A549 (cell line): ENCODE data around the gene RBMS3. TPM values are rescaled to one million over a fixed set of nuclear protein-coding genes. Genes with fewer than 3 reads are reported as not detected.
A peak's percentile ranks its signal among the peaks of the same experiment; 100 is the strongest.

Source experiments
- ATAC-seq, 2 experiments: fragments of 200-7000 bp in 1 of 2; fragments of >200 bp in 1 of 2; cut with Nextera tagmentation in 1 of 2; cut with Tn5 transposase in 1 of 2; 3 replicates each; pipeline versions ENCODE4 v1.8.0 to v1.9.1; 2018 to 2020; ENCODE audit warnings: mild to moderate bottlenecking in 1 of 2, moderate library complexity in 1 of 2
- CTCF ChIA-PET: fragments of 300-600 bp; sonication (Branson Sonifier 250); formaldehyde crosslinking; extraction: SDS; loops from one replicate; lab custom pipeline; 2021; ENCODE audit warnings: antibody characterized with exemption, inconsistent platforms; lab: Yijun Ruan, JAX
- POLR2A ChIA-PET: fragments of 350-600 bp; formaldehyde crosslinking; extraction: SDS; loops from one replicate; lab custom pipeline; 2021; ENCODE audit warnings: antibody characterized with exemption, inconsistent platforms; lab: Yijun Ruan, JAX
- DNase-seq, 2 experiments: peaks; one replicate each; pipeline versions ENCODE4 v3.0.0 to v3.0.0-alpha.2; 2011 to 2016; ENCODE audit warnings: low read depth in 1 of 2, low spot score in 1 of 2
- FAIRE-seq: peaks from 2 replicates; lab custom pipeline; 2011; peaks lifted over from hg19 to GRCh38; lab: Jason Lieb, UNC
- H3K27ac ChIP-seq, 2 experiments: fragments of >200 bp; sonication (Bioruptor Twin); formaldehyde crosslinking; 3 replicates each; pipeline ENCODE4 v1.5.1; 2016 to 2017
- H3K4me1 ChIP-seq: fragments of >200 bp; sonication (Bioruptor Twin); formaldehyde crosslinking; 3 replicates; pipeline ENCODE4 v1.6.1; 2016
- H3K4me2 ChIP-seq: fragments of >200 bp; sonication (Bioruptor Twin); formaldehyde crosslinking; 3 replicates; pipeline ENCODE4 v1.6.1; 2016
- H3K4me3 ChIP-seq: fragments of >200 bp; sonication (Bioruptor Twin); formaldehyde crosslinking; 3 replicates; pipeline ENCODE4 v1.5.1; 2016
- H3K9me3 ChIP-seq: fragments of >200 bp; sonication (Bioruptor Twin); formaldehyde crosslinking; 3 replicates; pipeline ENCODE4 v1.6.1; 2016
- CEBPB ChIP-seq, 2 experiments: fragments of >200 bp in 1 of 2; sonication (Bioruptor Twin) in 1 of 2; formaldehyde crosslinking in 1 of 2; IDR thresholded peaks; 2 replicates each; pipeline ENCODE4 v1.6.1; 2012 to 2016
- EHMT2 ChIP-seq: fragments of 200-600 bp; sonication (generic); IDR thresholded peaks from 2 replicates; pipeline ENCODE4 v1.6.1; 2016; ENCODE audit warnings: antibody characterized with exemption, low read depth, mild to moderate bottlenecking, moderate library complexity
- FOSB ChIP-seq: fragments of 250-450 bp; sonication (Bioruptor Pico); IDR thresholded peaks from 2 replicates; pipeline ENCODE4 v1.5.0; 2020; ENCODE audit warnings: mild to moderate bottlenecking, moderate library complexity
- HDAC2 ChIP-seq: fragments of 200-600 bp; sonication (generic); IDR thresholded peaks from 2 replicates; pipeline ENCODE4 v1.6.1; 2016
- HOXB5 ChIP-seq: fragments of 250-450 bp; sonication (Bioruptor Pico); IDR thresholded peaks from 2 replicates; pipeline ENCODE4 v1.5.0; 2020; ENCODE audit warnings: mild to moderate bottlenecking, moderate library complexity
- JUN ChIP-seq, 2 experiments: fragments of >200 bp; sonication (Bioruptor Twin); formaldehyde crosslinking; IDR thresholded peaks; 2 replicates in 1 of 2; 3 replicates in 1 of 2; pipeline ENCODE4 v1.6.1; 2016 to 2017
- KDM1A ChIP-seq: fragments of 200-600 bp; sonication (generic); IDR thresholded peaks from 2 replicates; pipeline ENCODE4 v1.6.1; 2016; ENCODE audit warnings: low read depth, mild to moderate bottlenecking
- MAZ ChIP-seq: fragments of 150-350 bp; IDR thresholded peaks from 2 replicates; pipeline ENCODE4 v1.6.1; 2014; ENCODE audit warnings: antibody characterized with exemption, low read depth, low read length, borderline replicate concordance
- MYC ChIP-seq: IDR thresholded peaks from 2 replicates; pipeline ENCODE4 v1.6.1; 2012; ENCODE audit warnings: mild to moderate bottlenecking, inconsistent platforms, low read length, improper control_type of control experiment, borderline replicate concordance
- NPAS2 ChIP-seq: fragments of 250-450 bp; sonication (Bioruptor Pico); IDR thresholded peaks from 2 replicates; pipeline ENCODE4 v1.8.0; 2022; ENCODE audit warnings: mild to moderate bottlenecking, moderate library complexity, borderline replicate concordance
- NR3C1 ChIP-seq: fragments of >200 bp; sonication (Bioruptor Twin); formaldehyde crosslinking; IDR thresholded peaks from 3 replicates; pipeline ENCODE4 v1.6.1; 2017
- RARB ChIP-seq: fragments of 250-450 bp; sonication (Bioruptor Pico); IDR thresholded peaks from 2 replicates; pipeline ENCODE4 v1.8.0; 2021; ENCODE audit warnings: mild to moderate bottlenecking, moderate library complexity
- RCOR1 ChIP-seq: fragments of 150-350 bp; IDR thresholded peaks from 2 replicates; pipeline ENCODE4 v1.6.1; 2014; ENCODE audit warnings: antibody characterized with exemption, low read length, low read depth
- RNF2 ChIP-seq: fragments of 200-600 bp; sonication (generic); IDR thresholded peaks from 2 replicates; pipeline ENCODE4 v1.6.1; 2016; ENCODE audit warnings: low read depth, mild to moderate bottlenecking, antibody characterized with exemption, moderate library complexity, borderline replicate concordance
- SMC3 ChIP-seq: fragments of >200 bp; sonication (Bioruptor Twin); formaldehyde crosslinking; IDR thresholded peaks from 3 replicates; pipeline ENCODE4 v1.6.1; 2018; ENCODE audit warnings: inconsistent platforms
- SREBF2 ChIP-seq: fragments of 450-650 bp; IDR thresholded peaks from 2 replicates; pipeline ENCODE4 v1.6.1; 2014; ENCODE audit warnings: mild to moderate bottlenecking, moderate library complexity
- TFCP2L1 ChIP-seq: fragments of 250-450 bp; sonication (Bioruptor Pico); IDR thresholded peaks from 2 replicates; pipeline ENCODE4 v1.5.0; 2021; ENCODE audit warnings: mild to moderate bottlenecking
- ZC3H11A ChIP-seq: fragments of 450-650 bp; IDR thresholded peaks from 2 replicates; pipeline ENCODE4 v1.6.1; 2014; ENCODE audit warnings: antibody characterized with exemption, mild to moderate bottlenecking
- ZFP36 ChIP-seq: fragments of 450-650 bp; IDR thresholded peaks from 2 replicates; pipeline ENCODE4 v1.6.1; 2014; ENCODE audit warnings: borderline replicate concordance; ENCODE audit not compliant: partially characterized antibody
- ZSCAN20 ChIP-seq: fragments of 250-450 bp; sonication (Bioruptor Pico); IDR thresholded peaks from 2 replicates; pipeline ENCODE4 v1.8.0; 2022; ENCODE audit warnings: mild to moderate bottlenecking, moderate library complexity
- WGBS: methylation state at CpG from one replicate; pipeline ENCODE4 v1.1.6; 2017; ENCODE audit errors: missing lambda C conversion rate; 5-methylcytosine and 5-hydroxymethylcytosine counted together
- polyA plus RNA-seq, 4 experiments: library from polyadenylated mRNA; depleted of rRNA in 3 of 4; stranded (reverse); fragments of >200 nt; fragmentation: RNase III in 1 of 4; extraction: RNeasy Plus Mini Kit Qiagen cat#74134 plus additional on column Dnase treatment in 1 of 4; gene quantifications; 2 replicates in 3 of 4; 3 replicates in 1 of 4; pipeline ENCODE4 v1.2.3, GENCODE V29; 2011 to 2017
- TF ChIP-seq, protein P1 (sequence below): fragments of >200 bp; sonication (Bioruptor Twin); formaldehyde crosslinking; IDR thresholded peaks from 3 replicates; pipeline ENCODE4 v1.5.1; 2016

RBMS3 gene
- polyA plus RNA-seq, 2 of the 4 experiments (the other 2 are of a cell fraction): 0.92 to 4.1 TPM

DNA sequence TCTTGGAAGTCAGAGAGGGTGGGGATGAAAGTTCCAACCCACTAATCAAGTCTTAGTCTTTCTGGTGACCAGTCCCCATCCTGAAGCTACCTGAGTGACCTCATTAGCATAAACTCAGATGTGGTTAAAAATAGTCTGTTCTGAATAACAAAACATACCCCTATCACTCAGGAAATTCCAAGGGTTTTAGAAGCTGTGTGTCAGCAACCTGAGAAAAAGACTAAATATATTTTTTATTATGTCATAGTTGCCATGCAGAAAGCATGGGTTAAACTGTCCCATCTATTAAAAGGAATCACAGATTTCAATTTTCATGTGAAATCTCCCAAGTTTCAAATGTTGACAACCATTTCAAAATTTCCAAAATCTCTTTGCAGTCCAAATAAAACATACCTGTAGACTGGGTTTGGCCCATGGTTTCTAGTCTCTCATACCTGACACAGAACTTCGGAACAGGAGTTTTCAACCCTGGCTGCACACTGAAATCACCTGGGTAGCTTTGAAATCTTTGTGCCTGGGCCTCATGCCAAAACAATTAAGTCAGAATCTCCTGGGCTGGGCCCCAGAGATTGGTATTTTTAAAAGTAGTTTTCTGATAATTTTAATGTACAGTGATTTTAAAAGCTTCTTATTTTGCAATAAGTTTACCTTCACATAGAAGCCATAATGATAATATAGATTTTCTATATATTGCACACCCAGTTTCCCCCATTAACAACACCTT is 476.3 kb downstream of the RBMS3 start:
- no peak overlapping the region for H3K4me2 ChIP-seq
- DNase-seq (no peak), FAIRE-seq (no peak), ATAC-seq (no peak)
- H3K27ac ChIP-seq: no peak overlapping the region
- H3K4me3 ChIP-seq: no peak overlapping the region
- H3K4me1 ChIP-seq: peaks cover 19% of the 10 kb centered on the region; the same call in 2 of the 3 replicates
- ChIA-PET POLR2A (no interaction called here), CTCF (no interaction called here)
- no peak for TF ChIP-seq HOXB5
- no peak for TF ChIP-seq SREBF2
- no peak for TF ChIP-seq EHMT2
- no peak for TF ChIP-seq ZFP36
- TF ChIP-seq TFCP2L1: no peak
- TF ChIP-seq NR3C1: no peak
- TF ChIP-seq ZSCAN20 (CRISPR knock-in tag): no peak
- TF ChIP-seq SMC3: no peak
- TF ChIP-seq RNF2: no peak
- TF ChIP-seq KDM1A: no peak
- TF ChIP-seq, protein P1, sequence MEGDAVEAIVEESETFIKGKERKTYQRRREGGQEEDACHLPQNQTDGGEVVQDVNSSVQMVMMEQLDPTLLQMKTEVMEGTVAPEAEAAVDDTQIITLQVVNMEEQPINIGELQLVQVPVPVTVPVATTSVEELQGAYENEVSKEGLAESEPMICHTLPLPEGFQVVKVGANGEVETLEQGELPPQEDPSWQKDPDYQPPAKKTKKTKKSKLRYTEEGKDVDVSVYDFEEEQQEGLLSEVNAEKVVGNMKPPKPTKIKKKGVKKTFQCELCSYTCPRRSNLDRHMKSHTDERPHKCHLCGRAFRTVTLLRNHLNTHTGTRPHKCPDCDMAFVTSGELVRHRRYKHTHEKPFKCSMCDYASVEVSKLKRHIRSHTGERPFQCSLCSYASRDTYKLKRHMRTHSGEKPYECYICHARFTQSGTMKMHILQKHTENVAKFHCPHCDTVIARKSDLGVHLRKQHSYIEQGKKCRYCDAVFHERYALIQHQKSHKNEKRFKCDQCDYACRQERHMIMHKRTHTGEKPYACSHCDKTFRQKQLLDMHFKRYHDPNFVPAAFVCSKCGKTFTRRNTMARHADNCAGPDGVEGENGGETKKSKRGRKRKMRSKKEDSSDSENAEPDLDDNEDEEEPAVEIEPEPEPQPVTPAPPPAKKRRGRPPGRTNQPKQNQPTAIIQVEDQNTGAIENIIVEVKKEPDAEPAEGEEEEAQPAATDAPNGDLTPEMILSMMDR: no peak
- no peak for TF ChIP-seq JUN (IDR thresholded peaks at IDR 0.05)
- no peak for TF ChIP-seq NPAS2 (CRISPR knock-in tag)
- TF ChIP-seq RCOR1: no peak
- TF ChIP-seq MYC: no peak
- no peak for TF ChIP-seq MAZ
- H3K9me3 ChIP-seq: no peaks in the 10 kb centered on the region
- WGBS: 79% methylated on average over 1 of the region's 1 CpG

DNA sequence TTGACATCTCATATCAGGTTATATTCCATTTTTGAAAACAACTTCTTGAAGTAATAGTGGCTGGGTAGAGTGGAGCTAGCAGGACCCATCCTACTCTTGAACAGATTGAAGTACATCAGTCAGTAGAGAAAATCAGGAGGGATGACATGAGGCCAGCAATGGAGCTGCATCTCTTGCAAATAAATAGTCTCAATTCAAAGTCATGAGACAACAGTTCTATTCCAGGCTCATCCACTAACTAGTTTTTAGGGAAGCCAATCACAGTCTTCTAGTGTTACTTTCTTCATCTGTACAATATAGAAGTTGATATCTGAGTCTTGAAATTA is 477.2 kb downstream of the RBMS3 start:
- H3K27ac ChIP-seq: peak overlapping the region in 1 of 2 experiments; percentile 1; a peak in 1 of 6 replicates
- ChIA-PET CTCF (no interaction called here), POLR2A (no interaction called here)
- H3K4me2 ChIP-seq: no peak overlapping the region
- FAIRE-seq: no peak
- H3K9me3 ChIP-seq: no peaks in the 10 kb centered on the region
- no peak for DNase-seq
- no peak for TF ChIP-seq RARB (CRISPR knock-in tag)
- no peak for ATAC-seq
- peaks cover 19% of the 10 kb centered on the region; the same call in 2 of the 3 replicates for H3K4me1 ChIP-seq
- H3K4me3 ChIP-seq: no peak overlapping the region

DNA sequence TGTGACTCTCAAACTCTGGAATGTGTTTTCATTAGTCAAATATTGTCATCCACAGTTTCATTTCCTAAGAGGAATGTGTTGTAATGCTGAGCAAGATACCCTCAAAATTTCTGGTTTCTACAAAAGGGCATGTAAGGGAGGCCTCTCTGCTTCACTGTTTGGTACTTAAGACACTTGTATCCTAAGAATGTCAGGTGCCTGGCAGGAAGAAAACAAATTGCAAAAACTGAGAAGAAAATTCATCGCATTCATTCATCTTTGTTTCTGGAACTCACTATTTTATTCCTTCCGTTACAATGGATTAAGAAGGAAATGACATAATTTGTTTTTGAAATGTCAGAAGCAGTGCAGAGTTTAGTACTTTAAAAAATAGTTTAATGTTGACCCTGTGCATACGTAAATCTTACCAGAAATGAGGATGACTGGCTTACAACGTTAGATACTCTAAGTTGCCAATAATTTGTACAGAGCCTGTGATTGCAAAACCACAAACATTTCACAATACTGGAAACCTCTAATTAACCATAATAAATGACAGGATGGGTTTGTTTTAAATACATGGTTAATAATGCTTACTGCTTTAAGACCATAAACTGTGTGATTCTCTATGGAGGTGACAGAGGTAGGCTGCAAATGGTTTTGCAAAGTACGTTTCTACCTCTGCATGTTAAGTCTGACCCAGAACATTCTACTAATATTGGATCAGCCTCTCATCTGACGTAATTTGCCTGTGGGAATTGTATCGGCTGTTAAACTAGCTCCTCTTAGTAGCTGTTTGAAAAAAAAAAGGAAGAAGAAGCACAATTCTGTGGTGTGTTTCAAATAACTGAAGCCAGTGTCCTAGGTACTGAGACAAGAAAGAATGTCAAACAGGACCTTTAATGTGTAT is 477.8 kb downstream of the RBMS3 start:
- 84% methylated on average over 7 of the region's 7 CpGs for WGBS
- ChIA-PET POLR2A (no interaction called here), CTCF (interaction anchor here (0.8 kb wide), 1 partner anchor 10 kb away, joined by 3 read pairs; no protein-coding TSS in a partner anchor)
- DNase-seq: no peak
- ATAC-seq: no peak
- Histone ChIP-seq H3K4me1 (peaks cover 25% of the 10 kb centered on the region; the same call in 2 of the 3 replicates), H3K9me3 (no peaks in the 10 kb centered on the region), H3K4me2 (no peak overlapping the region), H3K27ac (peak overlapping the region in 1 of 2 experiments; percentile 27; a peak in 2 of 6 replicates), H3K4me3 (no peak overlapping the region)
- no peak for FAIRE-seq
- TF ChIP-seq CEBPB (IDR thresholded peaks at IDR 0.05): peak in 1 of 2 experiments; percentile 43; a peak in 1 of 4 replicates
- no peak for TF ChIP-seq HDAC2
- no peak for TF ChIP-seq ZC3H11A
- no peak for TF ChIP-seq SMC3
- TF ChIP-seq ZSCAN20 (CRISPR knock-in tag): no peak
- no peak for TF ChIP-seq FOSB
